DMS153 (cell line): ENCODE data around the gene CNTNAP2.

Source experiments
- DNase-seq: peaks from one replicate; lab custom pipeline; 2025; lab: John Stamatoyannopoulos, UW

The CNTNAP2 gene

DNA sequence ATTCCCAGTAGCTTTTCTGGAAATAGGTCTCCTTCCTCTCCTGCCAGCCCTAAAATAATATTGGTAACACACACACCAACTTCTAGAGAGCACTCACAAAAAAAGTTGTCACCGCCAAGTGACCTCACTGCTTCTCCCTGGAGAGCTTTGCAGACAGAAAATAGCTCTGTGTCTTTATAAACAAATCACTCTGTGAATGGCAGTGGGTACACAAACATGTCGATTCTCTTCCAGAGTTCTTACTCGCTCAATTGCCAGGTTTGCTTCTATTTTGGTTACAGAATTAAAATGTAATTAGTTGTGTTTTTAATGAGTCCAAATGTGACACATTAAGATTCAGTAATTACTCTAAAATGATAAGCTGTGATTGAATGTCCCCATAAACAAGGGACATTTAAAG lies 1824.8 kb downstream of the CNTNAP2 start:
- DNase-seq: peak; percentile 4

DNA sequence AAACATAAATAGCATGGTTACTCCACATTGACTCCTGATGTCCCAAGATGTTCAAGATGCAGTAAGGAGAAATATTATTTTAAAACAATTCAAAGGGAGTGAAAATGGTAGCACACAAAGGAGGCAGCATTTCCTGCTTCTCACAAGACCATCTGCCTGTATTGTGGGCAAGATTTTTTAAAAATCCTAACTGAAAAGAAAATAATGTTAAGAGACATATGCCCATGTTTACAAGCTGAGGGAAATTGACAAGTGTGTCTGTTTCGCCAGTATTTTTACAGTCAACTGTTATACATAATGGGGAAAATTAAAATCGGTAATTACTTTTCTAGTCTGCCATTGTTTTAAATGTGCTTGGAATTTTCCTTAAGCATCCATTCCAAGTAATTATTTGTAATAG lies 1827.7 kb downstream of the CNTNAP2 start:
- no peak for DNase-seq

DNA sequence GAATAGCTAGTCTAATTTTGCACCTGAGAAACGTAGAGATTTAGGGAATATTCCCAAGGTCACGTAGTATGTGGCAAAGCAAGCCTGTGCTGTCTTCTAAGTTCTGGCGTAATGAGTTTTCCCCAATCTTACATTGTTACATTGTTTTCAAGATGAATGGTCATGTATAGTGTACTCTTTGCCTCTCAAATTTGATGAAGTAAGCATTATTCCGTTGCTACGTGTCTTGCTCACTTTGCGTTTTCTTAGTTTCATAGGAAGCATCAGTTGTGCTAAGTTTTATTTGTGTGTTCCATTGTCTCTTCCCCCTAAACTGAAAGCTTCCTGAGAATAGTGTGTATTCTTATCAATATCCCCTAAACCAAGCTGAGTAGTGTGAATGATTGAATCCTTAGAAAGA lies 1836.3 kb downstream of the CNTNAP2 start:
- no peak for DNase-seq

DNA sequence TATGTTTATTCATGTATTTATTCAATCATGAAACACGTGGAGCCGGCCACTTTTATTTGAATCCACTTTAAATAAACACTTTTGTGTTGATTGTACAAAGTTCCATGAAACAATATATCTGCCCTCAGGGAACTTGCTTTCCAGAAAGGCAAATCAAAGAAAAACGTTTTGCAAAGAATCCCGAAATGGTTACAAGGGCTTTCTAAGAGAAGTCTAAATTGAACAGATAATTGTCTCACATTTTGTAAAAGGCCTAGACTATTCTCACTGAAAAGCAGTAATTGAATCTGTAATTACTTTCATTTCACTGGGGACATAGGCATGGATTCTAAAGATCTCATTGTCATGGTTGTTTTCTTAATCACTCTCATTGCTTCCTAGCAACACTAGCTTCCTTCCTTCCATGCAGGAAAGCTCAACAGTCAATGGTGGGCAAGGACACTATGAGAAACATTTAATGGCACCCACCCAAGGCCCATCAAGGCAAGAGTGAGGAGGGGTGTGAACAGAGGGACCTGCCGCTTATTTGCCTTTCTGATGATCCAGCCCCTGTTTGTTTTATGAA lies 1851.5 kb downstream of the CNTNAP2 start:
- DNase-seq: no peak

DNA sequence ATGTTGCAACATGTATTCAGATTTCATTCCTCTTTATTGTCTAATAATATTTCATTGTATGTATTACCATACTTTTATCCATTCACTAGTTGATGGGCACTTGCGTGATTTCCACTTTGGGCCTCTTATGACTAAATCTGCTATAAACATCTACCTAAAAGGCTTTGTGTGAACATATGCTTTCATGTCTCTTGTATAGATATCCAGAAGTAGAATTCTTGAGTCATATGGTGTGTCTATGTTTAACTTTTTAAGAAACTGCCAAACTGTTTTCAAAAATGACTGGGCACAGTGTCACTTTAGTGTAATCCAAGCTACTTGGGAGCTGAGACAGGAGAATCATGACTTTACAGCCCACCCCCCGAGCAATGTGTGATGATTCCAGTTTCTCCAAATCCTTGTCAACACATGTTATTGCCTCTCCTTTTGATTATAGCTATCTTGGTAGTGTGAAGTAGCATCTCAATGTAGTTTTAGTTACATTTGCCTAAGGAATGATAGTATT lies 1855.1 kb downstream of the CNTNAP2 start:
- no peak for DNase-seq

DNA sequence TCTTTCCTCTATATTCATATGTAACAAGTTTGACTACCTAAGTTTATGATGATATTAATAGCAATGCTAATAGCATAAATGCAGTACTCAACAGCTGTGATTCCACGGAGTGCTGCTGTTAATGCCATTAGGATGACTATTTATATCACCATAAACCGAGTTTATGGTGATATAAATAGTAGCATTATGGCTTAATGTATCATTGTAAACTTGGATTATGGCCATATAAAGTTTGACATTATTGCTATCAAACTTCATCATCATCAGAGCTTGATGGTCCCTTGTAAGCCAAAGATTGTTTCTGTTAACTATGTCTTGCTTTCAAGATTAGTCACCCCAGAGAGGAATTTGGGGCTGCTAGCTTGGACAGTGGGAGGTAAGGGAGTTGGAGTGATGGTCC lies 1861.6 kb downstream of the CNTNAP2 start:
- DNase-seq: no peak

DNA sequence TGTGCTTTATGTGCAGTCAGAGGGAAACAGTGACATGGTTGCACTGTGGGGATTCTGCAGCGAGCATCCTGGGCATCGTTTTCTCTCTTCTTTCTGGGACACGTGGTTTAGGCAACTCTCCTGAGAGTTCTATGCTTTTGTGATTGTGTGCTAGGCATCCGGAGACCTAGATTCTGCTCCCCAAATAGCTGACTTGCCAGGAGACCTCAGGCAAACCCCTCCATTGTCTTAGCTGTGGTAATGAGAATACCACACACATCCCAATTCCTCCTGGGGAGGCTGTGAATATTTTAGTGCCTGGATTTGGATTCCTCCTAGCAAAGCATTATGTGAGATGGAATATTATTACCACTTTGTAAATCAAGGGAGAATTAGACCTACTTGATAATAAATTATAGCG lies 1862.0 kb downstream of the CNTNAP2 start:
- DNase-seq: no peak

DNA sequence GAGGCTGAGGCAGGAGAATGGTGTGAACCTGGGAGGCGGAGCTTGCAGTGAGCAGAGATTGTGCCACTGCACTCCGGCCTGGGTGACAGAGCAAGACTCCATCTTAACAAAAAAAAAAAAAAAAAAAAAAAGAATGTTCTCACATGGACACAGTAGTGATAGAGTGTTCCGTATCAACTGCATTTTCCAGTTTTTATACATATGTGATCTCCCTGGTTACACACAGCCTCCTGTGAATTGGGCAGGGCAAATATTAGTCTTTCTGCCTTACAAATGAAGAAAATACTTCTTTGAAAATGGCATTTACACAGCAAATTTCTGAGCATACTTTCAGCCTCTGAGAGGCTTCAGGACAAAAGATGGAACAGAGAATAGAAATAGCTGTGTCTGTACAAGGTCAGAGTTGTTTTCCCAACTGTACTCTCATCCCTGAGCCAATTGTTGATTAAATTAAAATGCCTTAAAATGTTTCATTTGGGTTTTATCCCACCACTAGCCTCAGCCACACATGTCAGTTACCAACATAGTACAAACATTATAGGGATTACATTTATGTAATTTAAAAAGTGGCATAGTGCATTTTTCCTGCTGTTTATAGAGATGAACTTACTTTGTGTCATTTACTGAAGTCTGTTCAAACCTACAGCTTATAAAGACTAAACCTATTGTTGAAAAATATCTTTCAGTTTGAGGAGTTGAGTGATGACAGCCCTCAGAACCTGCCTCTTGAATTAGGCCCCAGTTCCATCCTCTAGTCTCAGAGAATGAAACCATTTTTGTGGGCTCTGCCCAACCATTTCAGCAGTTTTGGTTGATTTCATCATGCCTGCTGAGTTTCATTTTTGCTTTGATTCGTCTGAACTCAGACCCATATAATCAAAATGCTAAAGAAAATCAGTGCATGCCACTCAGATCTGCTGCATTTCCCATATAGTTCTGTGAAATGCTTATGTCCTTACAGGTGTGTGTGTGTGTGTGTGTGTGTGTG lies 1864.5 kb downstream of the CNTNAP2 start:
- DNase-seq: no peak

DNA sequence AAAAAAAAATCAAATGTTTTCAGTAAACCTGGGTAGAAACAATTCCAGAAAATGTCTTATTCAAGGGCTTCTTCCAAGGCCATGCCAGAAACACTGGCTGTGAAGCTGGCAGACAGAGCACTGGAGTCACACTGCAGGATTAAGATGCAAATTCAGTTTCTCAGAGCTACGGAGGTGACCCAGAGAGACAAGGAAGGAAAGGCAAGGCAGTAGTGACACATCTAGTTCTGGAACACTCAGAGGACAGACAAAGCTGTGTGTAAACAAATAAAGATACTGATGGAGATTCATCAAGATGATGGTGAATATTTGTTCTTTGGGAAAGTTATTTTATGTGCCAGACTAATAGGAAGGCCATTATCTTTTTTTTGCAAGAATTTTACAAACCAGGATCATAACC lies 1865.7 kb downstream of the CNTNAP2 start:
- no peak for DNase-seq

DNA sequence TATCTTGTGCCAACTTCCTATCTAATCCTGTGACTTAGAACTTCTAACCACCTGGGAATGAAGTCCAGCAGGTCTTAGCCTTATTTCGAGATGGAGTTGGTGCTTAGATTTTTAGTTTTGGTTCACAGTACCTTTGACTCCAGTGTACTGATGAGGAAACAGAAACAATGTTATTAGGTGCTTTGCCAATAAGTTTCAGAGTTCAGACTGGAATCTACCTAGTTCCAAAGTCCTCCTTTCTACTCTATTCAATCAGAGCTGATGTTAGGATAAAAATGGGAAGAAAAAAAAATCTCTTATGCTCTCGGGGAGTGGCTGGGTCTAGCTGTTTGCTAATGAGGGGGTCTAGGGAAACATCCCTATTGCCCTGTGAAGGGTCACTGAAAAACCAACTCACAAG lies 1867.7 kb downstream of the CNTNAP2 start:
- DNase-seq: no peak

DNA sequence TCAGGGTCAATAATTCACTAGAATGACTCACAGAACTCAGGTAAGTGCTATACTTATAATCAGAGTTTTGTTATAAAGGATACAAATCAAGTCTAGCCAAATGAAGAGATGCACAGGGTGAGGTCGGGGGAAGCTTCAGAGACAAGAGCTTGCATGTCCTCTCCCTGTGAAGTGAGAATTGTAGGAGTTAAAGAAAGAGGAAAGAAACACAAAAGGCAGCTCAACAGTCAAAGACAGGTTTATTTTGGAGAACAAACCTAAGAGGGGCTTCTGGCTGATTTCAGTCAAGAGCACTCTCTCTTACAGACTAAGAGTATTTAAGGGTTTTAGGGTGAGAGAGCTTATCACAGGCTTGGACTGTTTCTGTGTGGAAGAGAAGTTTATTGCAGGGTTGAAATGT lies 1873.5 kb downstream of the CNTNAP2 start:
- no peak for DNase-seq

DNA sequence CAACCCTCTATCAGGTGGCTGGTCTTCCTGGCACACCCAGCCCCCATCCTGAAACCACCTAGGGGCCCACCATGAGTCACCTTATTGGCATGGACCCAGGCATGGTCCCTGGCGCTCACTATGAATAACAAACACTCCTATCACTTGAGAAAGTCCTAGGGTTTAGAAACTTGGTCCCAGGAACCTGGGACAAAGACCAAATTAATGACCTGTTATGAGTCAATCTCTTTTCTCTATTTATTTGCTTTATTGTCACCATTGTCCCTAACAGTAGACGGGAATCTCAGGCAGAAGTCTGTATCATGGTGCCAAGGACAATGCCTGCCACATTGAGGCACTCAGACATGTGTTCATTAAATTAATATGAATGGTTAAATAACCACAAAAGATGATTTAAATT lies 1874.3 kb downstream of the CNTNAP2 start:
- DNase-seq: peak; percentile 74

DNA sequence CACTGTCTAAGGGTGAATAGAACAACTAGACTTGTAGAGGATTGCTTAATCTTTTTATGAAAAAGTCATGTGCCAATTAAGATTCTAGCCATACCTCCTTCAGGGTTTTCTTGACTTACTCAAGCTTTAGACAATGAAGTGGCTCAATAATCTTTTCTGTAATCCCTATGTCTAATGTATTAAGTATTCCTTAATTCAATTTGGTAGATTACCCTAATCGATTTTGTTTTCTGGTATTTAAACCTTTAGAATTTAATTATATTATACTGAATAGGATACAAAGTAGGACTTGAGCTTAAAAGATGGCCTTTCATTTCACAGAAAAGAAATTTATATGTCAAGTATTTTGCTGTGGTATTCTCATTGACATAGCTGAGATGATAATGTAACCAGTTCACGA lies 1876.1 kb downstream of the CNTNAP2 start:
- DNase-seq: no peak

DNA sequence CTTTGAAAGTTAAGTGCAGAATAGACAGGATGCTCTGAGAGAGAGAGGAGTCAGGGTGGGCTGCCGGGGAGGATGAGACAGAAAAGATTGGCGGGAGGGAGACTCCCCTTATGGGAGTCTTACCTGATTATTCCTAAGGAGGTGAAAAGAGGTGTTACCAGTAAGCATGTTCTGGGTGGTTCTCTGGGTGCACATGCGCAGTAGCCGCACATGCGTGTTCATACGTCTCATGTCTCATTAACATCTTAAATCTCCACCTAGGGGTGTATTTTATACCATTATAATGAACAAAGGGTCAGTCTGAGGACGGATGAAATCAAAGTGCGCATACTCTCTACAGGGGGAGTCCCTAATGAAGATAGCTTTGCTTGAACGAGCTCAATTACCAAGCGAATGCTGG lies 1881.0 kb downstream of the CNTNAP2 start:
- DNase-seq: no peak

DNA sequence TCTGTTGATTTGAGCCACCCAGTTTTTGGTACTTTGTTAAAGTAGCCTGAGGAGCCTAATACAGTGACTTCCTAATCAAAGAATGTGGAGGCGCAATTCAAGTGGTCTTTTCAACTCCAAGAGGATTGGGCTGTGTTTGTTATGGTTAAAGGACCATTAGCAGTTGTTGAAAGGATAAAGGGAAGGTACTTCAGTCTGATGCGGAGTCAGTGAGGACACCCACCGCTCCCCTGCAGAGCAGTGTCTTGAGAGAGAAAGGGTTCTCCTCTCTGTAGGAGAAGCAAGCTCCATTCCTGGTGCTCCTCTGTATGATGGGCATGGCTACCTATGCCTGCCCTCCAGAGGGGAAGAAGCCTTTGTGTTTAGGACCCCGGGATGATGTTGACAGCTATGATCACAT lies 1883.4 kb downstream of the CNTNAP2 start:
- no peak for DNase-seq

DNA sequence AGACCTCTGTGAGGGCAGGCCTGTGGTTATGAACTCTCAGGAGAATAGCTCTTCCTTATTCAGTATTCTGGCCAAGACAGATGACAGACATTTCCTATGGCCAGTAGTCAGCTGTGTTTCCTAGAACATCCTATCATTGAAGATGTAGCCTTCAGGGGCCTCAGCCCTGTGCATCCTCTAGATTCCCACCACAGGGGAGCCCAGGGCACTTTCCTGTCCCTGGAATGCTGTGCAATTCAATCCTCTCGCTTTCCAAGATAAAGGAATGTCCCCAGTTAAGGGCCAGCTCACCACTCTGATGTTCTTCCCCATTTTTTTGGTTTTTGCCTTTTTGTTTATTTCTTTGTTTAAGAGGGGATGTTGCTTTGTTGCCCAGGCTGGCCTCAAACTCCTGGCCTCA lies 1895.2 kb downstream of the CNTNAP2 start:
- no peak for DNase-seq

DNA sequence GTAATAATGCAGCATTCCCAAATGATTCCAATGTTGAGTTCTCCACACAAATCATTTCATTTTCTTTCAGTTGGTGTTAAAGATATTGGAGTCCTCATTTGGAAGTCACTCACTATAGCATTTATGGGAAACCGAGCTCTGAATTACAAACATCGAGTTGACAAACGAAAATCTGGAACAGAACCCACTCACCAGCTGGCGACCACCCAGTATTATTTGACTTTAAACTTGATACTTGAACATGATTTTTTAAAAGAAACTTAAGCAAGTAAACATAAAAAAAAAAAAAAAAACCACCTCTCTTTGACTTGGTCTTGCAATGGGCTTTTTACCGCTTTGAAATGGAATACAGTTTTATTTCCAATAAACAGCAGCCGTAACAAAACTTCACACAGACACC lies 1897.4 kb downstream of the CNTNAP2 start:
- no peak for DNase-seq

DNA sequence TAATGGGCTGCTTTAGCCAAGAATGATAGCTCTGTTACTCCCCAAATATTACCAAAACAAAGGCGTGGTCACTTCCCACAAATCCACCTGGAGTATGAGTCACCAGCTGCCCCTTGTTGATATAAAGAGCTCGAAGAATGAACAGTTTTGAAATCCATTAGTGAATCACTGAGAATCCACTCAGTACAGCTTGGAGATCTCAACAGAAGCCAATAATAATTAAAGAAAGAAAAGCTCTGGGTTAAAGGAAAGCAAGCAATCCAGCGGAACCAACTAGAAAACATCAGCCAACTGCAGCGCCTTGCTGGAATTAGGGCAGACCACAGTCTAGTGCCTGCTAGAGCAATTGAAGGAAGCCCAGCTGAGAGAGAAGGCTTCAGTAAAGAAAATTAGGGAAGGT lies 1897.9 kb downstream of the CNTNAP2 start:
- peak; percentile 90 for DNase-seq

DNA sequence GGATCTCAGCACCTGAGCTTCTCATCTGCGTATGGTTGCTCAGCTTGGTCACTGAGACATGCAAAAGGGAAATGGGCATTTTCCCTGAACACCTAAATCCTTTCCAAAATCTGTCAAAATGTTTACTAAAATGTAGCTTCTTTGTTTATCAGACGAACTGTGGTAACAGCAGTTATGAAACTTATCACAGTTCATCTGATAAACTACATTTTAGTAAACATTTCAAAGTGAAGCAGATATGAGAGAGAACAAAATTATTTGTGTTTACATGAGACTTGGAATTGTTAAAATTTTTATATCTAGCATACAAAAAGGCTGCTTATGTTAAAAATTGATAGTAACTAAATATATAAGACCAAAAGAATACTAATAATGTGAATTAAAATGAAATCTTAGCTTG lies 1900.5 kb downstream of the CNTNAP2 start:
- no peak for DNase-seq

DNA sequence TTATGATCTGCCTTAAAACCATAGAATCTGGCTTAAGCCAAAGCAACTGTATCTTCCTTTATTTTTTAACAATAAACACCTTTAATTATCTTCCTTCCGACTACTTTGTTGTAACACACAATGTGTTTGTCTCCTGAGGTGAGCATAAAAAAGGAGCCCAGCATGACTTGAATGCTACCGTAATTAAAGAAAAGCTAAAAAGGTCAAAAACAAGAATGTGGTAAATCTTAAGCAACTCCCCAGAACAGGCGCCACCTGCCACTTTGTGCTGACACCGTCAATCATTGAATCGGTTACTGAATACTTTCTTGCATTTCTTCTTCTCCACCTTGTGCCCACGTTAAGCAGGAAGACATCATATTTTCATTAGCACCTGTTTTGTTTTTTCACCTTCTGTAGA lies 1904.1 kb downstream of the CNTNAP2 start:
- no peak for DNase-seq

DNA sequence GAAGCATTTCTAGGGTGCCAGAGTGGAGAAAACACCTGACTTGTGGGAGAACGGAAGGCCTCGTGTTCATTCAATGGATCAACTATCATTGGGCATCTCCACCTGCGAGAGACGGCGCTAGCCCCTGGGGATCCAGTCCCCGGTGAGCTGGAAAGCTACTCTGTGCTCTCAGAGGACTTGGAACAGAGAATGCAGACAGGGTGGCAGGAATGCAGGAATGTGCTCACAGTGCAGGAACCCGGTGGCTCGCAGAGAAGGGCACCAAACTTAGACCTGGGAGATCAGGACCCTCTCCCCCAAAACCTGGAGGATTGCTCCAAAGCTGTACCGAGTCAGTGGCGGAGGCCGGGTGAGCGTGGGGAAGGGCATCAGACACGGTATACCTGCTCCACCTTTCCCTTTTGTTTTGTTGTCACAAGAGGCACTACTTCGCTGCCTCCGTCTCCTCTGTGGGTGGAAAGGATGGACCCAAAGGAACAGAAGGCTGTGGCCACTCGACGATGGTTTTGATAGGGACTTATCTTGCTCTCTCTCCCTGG lies 1905.0 kb downstream of the CNTNAP2 start:
- DNase-seq: no peak

DNA sequence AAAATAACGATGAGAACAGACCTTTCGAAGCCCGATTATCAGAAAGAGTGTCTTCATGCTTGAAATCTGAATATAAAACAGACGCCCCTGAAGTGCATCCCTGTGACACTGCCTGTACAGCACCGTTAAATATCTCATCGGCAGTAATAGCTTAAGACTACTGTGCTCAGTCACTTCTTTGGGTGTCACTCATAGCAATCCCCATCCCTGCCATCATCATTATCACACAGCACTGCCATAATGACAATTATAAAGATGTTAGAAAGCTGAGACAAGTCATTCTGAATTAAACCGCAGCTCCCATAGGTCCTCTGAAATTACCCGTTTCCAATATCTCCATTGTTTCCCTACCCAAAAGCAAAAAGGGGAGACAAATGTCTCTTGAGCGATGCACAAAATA lies 1906.2 kb downstream of the CNTNAP2 start:
- no peak for DNase-seq

DNA sequence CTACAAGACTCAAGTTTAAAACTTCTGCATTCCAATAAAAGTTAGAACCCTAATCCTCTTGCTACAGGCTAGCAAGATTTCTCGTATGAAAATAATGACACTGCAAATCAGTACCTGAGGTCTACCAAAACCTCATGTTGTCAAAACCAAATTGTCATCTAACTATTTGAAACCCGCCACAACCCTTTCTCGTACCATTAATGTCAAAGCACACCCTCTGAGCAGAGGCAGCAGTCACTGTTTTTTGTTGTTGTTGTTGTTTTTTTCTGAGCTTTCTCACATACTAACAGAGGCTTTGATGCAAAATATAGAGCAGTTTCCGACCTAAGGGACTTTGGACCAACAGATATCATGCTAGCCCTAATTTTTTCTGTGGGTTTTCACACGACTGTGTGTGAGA lies 1910.1 kb downstream of the CNTNAP2 start:
- DNase-seq: no peak
